Mucosa of rectum (tissue), 2 donors: ENCODE results near the gene PDYN.
A peak's percentile ranks its signal among the peaks of the same experiment; 100 is the strongest.

Source experiments
- H3K27ac ChIP-seq, 2 donors: one replicate each; pipeline ENCODE4 v1.7.0; 2013; ENCODE audit warnings: inconsistent platforms in 2 of 2, low read depth in 2 of 2, low read length in 2 of 2
- H3K27me3 ChIP-seq, 2 donors: one replicate each; pipeline ENCODE4 v1.7.0; 2013; ENCODE audit warnings: low read length in 2 of 2; ENCODE audit not compliant: control insufficient read depth in 2 of 2, insufficient read depth in 2 of 2
- H3K36me3 ChIP-seq, 2 donors: one replicate each; pipeline ENCODE4 v1.7.0; 2013; ENCODE audit warnings: low read length in 2 of 2; ENCODE audit not compliant: control insufficient read depth in 2 of 2, insufficient read depth in 2 of 2
- H3K4me1 ChIP-seq, 2 donors: one replicate each; pipeline ENCODE4 v1.7.0; 2013; ENCODE audit warnings: low read length in 2 of 2, mild to moderate bottlenecking in 1 of 2; ENCODE audit not compliant: control insufficient read depth in 2 of 2, insufficient read depth in 2 of 2
- H3K4me3 ChIP-seq, 2 donors: one replicate each; pipeline ENCODE4 v1.7.0; 2013; ENCODE audit warnings: low read length in 2 of 2
- H3K9ac ChIP-seq, 2 donors: one replicate each; pipeline ENCODE4 v1.7.0; 2013; ENCODE audit warnings: low read length in 2 of 2, low read depth in 1 of 2, mild to moderate bottlenecking in 1 of 2
- H3K9me3 ChIP-seq, 2 donors: one replicate each; pipeline ENCODE4 v1.7.0; 2013; ENCODE audit warnings: low read length in 2 of 2; ENCODE audit not compliant: control insufficient read depth in 2 of 2
- donor health status: healthy.
- donor health status: Normal muscosa, but diverticular disease.

PDYN gene

GRCh38 chr20:1973601-1974440 lies 20.0 kb downstream of the PDYN start:
- no peaks in the 10 kb centered on the region for H3K9me3 ChIP-seq
- H3K4me1 ChIP-seq, result no peaks in the 10 kb centered on the region
- peaks cover 4 to 6% of the 10 kb centered on the region in 2 donors for H3K27me3 ChIP-seq
- H3K9ac ChIP-seq, result no peak overlapping the region
- H3K4me3 ChIP-seq, result no peak overlapping the region
- no peak overlapping the region for H3K27ac ChIP-seq
- no peaks in the 10 kb centered on the region for H3K36me3 ChIP-seq

GRCh38 chr20:1971893-1972586 lies 21.8 kb downstream of the PDYN start:
- no peak overlapping the region for H3K9ac ChIP-seq
- H3K4me1 ChIP-seq, result no peaks in the 10 kb centered on the region
- no peaks in the 10 kb centered on the region for H3K36me3 ChIP-seq
- H3K4me3 ChIP-seq, result no peak overlapping the region
- peaks cover 4 to 6% of the 10 kb centered on the region in 2 donors for H3K27me3 ChIP-seq
- H3K9me3 ChIP-seq, result no peaks in the 10 kb centered on the region
- H3K27ac ChIP-seq, result no peak overlapping the region

- H3K4me1 ChIP-seq, result no peaks in the 10 kb centered on the region
- H3K4me3 ChIP-seq, result no peak overlapping the region
- peaks cover 6 to 11% of the 10 kb centered on the region in 2 donors for H3K27me3 ChIP-seq
- no peak overlapping the region for H3K27ac ChIP-seq
- no peak overlapping the region for H3K9ac ChIP-seq
- H3K9me3 ChIP-seq, result no peaks in the 10 kb centered on the region
- no peaks in the 10 kb centered on the region for H3K36me3 ChIP-seq
Measured at GRCh38 chr20:1968964-1969363, 24.9 kb downstream of the PDYN start.

GRCh38 chr20:1965520-1966351 lies 28.1 kb downstream of the PDYN start:
- Histone ChIP-seq H3K9ac (no peak overlapping the region), H3K9me3 (no peaks in the 10 kb centered on the region), H3K27me3 (peaks cover 6 to 8% of the 10 kb centered on the region in 2 donors), H3K4me3 (peak overlapping the region in 1 of 2 donors; percentile 52), H3K4me1 (no peaks in the 10 kb centered on the region), H3K36me3 (no peaks in the 10 kb centered on the region), H3K27ac (no peak overlapping the region)

- Histone ChIP-seq H3K27ac (no peak overlapping the region), H3K4me3 (no peak overlapping the region), H3K27me3 (peaks cover 6 to 8% of the 10 kb centered on the region in 2 donors), H3K36me3 (no peaks in the 10 kb centered on the region), H3K4me1 (no peaks in the 10 kb centered on the region), H3K9me3 (no peaks in the 10 kb centered on the region), H3K9ac (no peak overlapping the region)
Measured at GRCh38 chr20:1964659-1965405, 29.0 kb downstream of the PDYN start.

GRCh38 chr20:1964061-1964460 lies 29.8 kb downstream of the PDYN start:
- Histone ChIP-seq H3K27me3 (peaks cover 6 to 8% of the 10 kb centered on the region in 2 donors), H3K4me3 (no peak overlapping the region), H3K9ac (no peak overlapping the region), H3K4me1 (no peaks in the 10 kb centered on the region), H3K27ac (no peak overlapping the region), H3K9me3 (no peaks in the 10 kb centered on the region), H3K36me3 (no peaks in the 10 kb centered on the region)

- H3K4me1 ChIP-seq, result no peaks in the 10 kb centered on the region
- no peak overlapping the region for H3K9ac ChIP-seq
- H3K36me3 ChIP-seq, result no peaks in the 10 kb centered on the region
- no peak overlapping the region for H3K27ac ChIP-seq
- H3K4me3 ChIP-seq, result no peak overlapping the region
- peaks cover 4 to 6% of the 10 kb centered on the region in 2 donors for H3K27me3 ChIP-seq
- H3K9me3 ChIP-seq, result no peaks in the 10 kb centered on the region
Measured at GRCh38 chr20:1961374-1961773, 32.5 kb downstream of the PDYN start.

- H3K4me3 ChIP-seq, result no peak overlapping the region
- H3K9ac ChIP-seq, result no peak overlapping the region
- H3K27me3 ChIP-seq, result peaks cover 0 to 6% of the 10 kb centered on the region in 2 donors
- H3K36me3 ChIP-seq, result no peaks in the 10 kb centered on the region
- H3K4me1 ChIP-seq, result no peaks in the 10 kb centered on the region
- no peak overlapping the region for H3K27ac ChIP-seq
- H3K9me3 ChIP-seq, result no peaks in the 10 kb centered on the region
Measured at GRCh38 chr20:1959156-1959555, 34.7 kb downstream of the PDYN start.

GRCh38 chr20:1958426-1958825 lies 35.4 kb downstream of the PDYN start:
- peaks cover 0 to 6% of the 10 kb centered on the region in 2 donors for H3K27me3 ChIP-seq
- H3K9ac ChIP-seq, result no peak overlapping the region

More at GRCh38 chr20:1958426-1958825, 35.4 kb downstream of the PDYN start:
- H3K9me3 ChIP-seq, result no peaks in the 10 kb centered on the region
- no peak overlapping the region for H3K4me3 ChIP-seq
- no peaks in the 10 kb centered on the region for H3K4me1 ChIP-seq
- no peak overlapping the region for H3K27ac ChIP-seq
- no peaks in the 10 kb centered on the region for H3K36me3 ChIP-seq
